ENCODE data around the gene MARCHF6.

The MARCHF6 gene, protein sequence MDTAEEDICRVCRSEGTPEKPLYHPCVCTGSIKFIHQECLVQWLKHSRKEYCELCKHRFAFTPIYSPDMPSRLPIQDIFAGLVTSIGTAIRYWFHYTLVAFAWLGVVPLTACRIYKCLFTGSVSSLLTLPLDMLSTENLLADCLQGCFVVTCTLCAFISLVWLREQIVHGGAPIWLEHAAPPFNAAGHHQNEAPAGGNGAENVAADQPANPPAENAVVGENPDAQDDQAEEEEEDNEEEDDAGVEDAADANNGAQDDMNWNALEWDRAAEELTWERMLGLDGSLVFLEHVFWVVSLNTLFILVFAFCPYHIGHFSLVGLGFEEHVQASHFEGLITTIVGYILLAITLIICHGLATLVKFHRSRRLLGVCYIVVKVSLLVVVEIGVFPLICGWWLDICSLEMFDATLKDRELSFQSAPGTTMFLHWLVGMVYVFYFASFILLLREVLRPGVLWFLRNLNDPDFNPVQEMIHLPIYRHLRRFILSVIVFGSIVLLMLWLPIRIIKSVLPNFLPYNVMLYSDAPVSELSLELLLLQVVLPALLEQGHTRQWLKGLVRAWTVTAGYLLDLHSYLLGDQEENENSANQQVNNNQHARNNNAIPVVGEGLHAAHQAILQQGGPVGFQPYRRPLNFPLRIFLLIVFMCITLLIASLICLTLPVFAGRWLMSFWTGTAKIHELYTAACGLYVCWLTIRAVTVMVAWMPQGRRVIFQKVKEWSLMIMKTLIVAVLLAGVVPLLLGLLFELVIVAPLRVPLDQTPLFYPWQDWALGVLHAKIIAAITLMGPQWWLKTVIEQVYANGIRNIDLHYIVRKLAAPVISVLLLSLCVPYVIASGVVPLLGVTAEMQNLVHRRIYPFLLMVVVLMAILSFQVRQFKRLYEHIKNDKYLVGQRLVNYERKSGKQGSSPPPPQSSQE

DNA sequence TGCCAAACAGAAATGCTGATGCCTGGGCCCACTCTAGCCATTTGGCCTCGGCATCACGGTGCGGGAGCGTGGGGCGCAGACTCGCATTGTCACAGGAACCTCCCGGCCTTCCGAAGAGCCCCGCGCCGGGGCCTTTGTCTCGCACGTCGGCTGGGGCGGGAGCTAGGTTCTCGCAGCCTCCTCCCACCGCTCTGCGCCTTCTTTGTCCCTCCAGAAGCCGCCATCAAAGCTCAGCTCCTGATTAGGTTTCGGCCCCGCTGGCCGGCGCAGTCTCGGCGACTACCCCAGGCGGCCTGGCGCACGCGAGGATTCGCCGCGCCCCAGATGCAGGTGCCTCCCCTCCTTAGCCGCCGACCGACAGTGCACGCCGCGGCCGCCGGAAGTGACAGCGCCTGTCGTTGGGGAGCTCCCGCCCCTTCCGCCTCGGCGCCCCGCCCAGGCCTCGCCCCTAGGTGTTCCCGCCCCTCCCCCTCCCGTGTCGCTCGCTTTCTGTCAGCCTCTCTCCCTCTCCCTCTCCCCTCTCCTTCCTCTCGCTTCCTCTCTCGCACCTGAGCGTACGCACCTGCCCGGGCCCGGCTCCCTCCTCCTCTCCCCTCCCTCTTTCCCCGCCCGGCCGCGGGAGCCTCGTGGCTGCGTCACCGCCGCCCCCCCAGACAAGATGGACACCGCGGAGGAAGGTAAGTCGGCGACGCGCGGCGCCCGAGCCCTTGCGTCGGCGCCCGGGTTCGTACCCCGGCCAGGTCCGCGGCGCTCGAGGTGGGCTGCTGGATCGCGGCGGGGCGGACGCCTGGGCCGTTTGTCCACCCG is at the start of gene MARCHF6:
TSS of gene MARCHF6 (plus strand) at position 455 of the 807 bp plus-strand sequence. CDS start at position 659, 204 bp downstream.
- Histone ChIP-seq H3K4me1 (ENCODE audit: control insufficient read depth, insufficient read depth, low read length, unreplicated experiment) (peaks cover 8% of the 10 kb centered on the region), H3K27me3 (ENCODE audit: insufficient read depth, low read length) (no peaks in the 10 kb centered on the region), H3K4me3 (ENCODE audit: low read depth, low read length) (peak within 1 kb of the TSS; percentile 84), H3K79me2 (ENCODE audit: control insufficient read depth, insufficient read depth, low read length, unreplicated experiment) (peaks cover 53% of the 10 kb centered on the region), H2AFZ (ENCODE audit: low read length, unreplicated experiment) (peak within 1 kb of the TSS; percentile 72), H3K36me3 (ENCODE audit: insufficient read depth, low read length) (no peaks in the 10 kb centered on the region), H3K27ac (ENCODE audit: low read depth, low read length) (peak within 1 kb of the TSS; percentile 87)

DNA sequence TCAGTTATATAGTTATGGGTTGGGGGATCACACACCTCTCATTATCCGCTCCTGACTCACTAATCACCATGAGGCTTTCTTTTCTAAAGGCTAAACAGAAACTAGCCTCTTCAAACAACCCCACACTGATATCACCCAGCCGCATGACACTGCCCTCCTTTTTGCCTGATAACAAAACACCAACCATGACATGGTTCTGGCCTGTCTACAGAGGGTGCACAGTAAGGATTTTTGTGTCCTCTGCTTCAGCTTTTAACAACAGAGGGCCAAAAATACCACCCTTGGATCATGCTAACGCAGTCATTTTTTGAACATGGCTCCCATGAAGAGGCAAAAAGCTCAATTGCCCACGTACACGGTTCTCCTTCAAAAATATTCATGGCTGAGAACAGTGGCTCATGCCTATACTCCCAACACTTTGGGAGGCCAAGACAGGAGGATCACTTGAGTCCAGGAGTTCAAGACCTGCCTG is 49.8 kb upstream of the MARCHF6 start:
- no peak overlapping the region for H2AFZ ChIP-seq (ENCODE audit: low read length, unreplicated experiment)
- H3K27me3 ChIP-seq (ENCODE audit: insufficient read depth, low read length) = no peaks in the 10 kb centered on the region
- no peaks in the 10 kb centered on the region for H3K79me2 ChIP-seq (ENCODE audit: control insufficient read depth, insufficient read depth, low read length, unreplicated experiment)
- no peaks in the 10 kb centered on the region for H3K36me3 ChIP-seq (ENCODE audit: insufficient read depth, low read length)
- no peak overlapping the region for H3K27ac ChIP-seq (ENCODE audit: low read depth, low read length)
- peaks cover 6% of the 10 kb centered on the region for H3K4me1 ChIP-seq (ENCODE audit: control insufficient read depth, insufficient read depth, low read length, unreplicated experiment)
- H3K4me3 ChIP-seq (ENCODE audit: low read depth, low read length) = no peak overlapping the region

DNA sequence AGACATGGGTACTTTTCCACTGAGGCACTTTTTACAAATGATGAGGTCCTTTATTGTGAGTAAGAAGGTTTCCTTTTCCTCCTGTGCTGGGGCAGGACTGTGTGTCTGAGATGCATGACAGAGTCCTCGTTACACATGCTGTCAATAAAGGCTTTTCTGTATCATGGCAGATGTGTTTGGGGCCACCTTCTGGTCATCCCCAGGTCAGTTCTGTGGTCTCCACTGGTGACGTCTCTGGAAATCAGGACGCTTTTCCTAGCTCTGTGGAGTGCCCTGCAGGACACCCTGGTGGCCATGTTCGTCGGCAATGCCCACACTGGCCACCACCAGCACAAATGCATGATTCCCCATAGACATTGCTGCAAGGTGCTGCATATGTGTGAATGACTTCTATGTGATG is 48.6 kb upstream of the MARCHF6 start:
- no peak overlapping the region for H3K27ac ChIP-seq (ENCODE audit: low read depth, low read length)
- peaks cover 7% of the 10 kb centered on the region for H3K4me1 ChIP-seq (ENCODE audit: control insufficient read depth, insufficient read depth, low read length, unreplicated experiment)
- no peak overlapping the region for H3K4me3 ChIP-seq (ENCODE audit: low read depth, low read length)
- H3K36me3 ChIP-seq (ENCODE audit: insufficient read depth, low read length) = no peaks in the 10 kb centered on the region
- H3K27me3 ChIP-seq (ENCODE audit: insufficient read depth, low read length) = no peaks in the 10 kb centered on the region
- no peak overlapping the region for H2AFZ ChIP-seq (ENCODE audit: low read length, unreplicated experiment)
- no peaks in the 10 kb centered on the region for H3K79me2 ChIP-seq (ENCODE audit: control insufficient read depth, insufficient read depth, low read length, unreplicated experiment)

DNA sequence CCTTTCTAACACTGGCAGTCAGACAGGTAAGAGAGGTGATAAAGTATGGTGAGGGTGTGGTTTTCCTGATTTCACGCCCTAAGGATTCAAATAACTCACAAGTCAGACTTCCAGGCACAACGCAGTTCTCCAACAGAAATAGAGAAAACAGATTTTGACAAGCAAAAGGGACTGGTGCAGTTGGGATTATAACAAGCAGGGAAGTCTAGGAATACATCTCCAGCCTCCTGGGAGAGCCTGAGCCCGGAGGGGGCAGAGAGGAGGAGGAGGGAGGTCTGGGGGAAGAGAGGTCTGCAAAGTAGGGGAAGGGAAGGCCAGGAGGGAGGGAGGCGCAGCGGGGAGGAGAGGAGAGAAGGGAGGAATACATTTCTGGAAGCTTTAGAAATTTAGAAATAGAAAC is 47.4 kb upstream of the MARCHF6 start:
- Histone ChIP-seq H3K79me2 (ENCODE audit: control insufficient read depth, insufficient read depth, low read length, unreplicated experiment) (no peaks in the 10 kb centered on the region), H3K4me1 (ENCODE audit: control insufficient read depth, insufficient read depth, low read length, unreplicated experiment) (peaks cover 18% of the 10 kb centered on the region), H3K27me3 (ENCODE audit: insufficient read depth, low read length) (no peaks in the 10 kb centered on the region), H2AFZ (ENCODE audit: low read length, unreplicated experiment) (no peak overlapping the region), H3K27ac (ENCODE audit: low read depth, low read length) (no peak overlapping the region), H3K36me3 (ENCODE audit: insufficient read depth, low read length) (no peaks in the 10 kb centered on the region), H3K4me3 (ENCODE audit: low read depth, low read length) (peak overlapping the region; percentile 87)

DNA sequence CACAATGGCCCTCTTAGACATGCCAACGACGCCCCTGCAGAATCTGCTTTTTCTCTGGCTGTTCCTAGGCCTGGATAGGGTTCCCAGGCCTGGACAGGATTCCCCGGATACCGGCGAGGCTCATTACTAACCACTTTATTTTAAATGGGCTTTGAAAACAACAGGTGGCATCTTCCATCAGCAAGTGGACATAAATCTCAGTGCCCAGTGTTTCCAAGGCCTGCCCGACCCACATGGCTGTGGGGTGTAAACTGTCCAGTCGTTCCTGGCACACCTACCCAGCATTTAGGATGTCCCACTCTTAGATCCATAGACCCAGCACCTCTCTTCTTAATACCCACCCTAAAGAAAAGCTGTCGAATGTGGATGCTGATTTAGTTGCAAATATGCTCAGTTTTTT is 46.7 kb upstream of the MARCHF6 start:
- H2AFZ ChIP-seq (ENCODE audit: low read length, unreplicated experiment) = peak overlapping the region; percentile 86
- H3K4me1 ChIP-seq (ENCODE audit: control insufficient read depth, insufficient read depth, low read length, unreplicated experiment) = peaks cover 18% of the 10 kb centered on the region
- no peaks in the 10 kb centered on the region for H3K36me3 ChIP-seq (ENCODE audit: insufficient read depth, low read length)
- H3K79me2 ChIP-seq (ENCODE audit: control insufficient read depth, insufficient read depth, low read length, unreplicated experiment) = no peaks in the 10 kb centered on the region
- no peak overlapping the region for H3K27ac ChIP-seq (ENCODE audit: low read depth, low read length)
- peak overlapping the region; percentile 87 for H3K4me3 ChIP-seq (ENCODE audit: low read depth, low read length)
- H3K27me3 ChIP-seq (ENCODE audit: insufficient read depth, low read length) = no peaks in the 10 kb centered on the region

DNA sequence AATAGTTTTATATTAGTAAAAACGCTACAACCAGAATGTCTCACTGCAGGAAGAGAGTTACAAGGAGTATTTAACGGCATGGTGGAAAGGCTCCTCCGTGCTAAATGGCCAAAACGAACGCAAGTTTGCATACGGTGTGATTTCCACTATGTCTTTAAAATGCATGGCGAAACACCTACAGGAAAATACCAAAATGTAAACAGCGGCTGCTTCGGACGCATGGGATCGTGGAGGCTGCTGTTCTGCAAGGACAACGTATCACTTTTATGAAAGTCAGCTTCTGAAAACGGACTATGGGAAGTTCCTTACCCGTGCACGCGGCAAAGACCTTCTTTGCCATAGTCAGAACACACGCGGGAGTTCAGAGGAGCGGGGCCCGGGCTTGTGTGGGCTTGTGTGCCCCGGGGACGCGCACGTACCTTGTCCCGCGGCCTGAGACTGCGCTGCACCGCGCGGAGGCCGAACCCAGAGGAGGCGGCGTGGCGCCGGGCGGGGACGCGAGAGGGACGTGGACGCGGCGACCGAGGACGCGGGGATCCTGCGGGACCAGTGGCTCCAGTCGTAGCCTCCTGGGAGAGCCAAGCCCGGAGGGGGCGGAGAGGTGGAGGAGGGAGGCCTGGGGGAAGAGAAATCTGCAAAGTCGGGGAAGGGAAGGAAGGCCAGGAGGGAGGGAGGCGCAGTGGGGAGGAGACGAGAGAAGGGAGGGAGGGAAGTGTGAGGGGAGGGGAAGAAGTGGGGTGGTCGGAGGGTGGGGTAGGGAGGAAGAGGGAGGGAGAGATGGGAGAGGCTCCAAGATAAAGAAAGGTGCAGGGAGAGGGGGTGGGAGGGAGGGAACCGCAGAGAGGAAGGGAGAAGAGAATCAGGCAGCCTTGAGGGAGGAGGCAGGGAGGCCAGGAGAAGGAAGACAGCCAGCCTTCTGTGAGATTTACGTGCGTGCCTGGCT is 46.0 kb upstream of the MARCHF6 start, which contains the start of gene CMBL:
TSS of gene CMBL (minus strand) at position 697 of the 943 bp plus-strand sequence. CDS start 17,140 bp downstream, outside the sequence.
- peaks cover 18% of the 10 kb centered on the region for H3K4me1 ChIP-seq (ENCODE audit: control insufficient read depth, insufficient read depth, low read length, unreplicated experiment)
- H3K27ac ChIP-seq (ENCODE audit: low read depth, low read length) = peak within 1 kb of the TSS; percentile 34; the same call in 1 of the 2 replicates
- peak within 1 kb of the TSS; percentile 87 for H3K4me3 ChIP-seq (ENCODE audit: low read depth, low read length)

DNA sequence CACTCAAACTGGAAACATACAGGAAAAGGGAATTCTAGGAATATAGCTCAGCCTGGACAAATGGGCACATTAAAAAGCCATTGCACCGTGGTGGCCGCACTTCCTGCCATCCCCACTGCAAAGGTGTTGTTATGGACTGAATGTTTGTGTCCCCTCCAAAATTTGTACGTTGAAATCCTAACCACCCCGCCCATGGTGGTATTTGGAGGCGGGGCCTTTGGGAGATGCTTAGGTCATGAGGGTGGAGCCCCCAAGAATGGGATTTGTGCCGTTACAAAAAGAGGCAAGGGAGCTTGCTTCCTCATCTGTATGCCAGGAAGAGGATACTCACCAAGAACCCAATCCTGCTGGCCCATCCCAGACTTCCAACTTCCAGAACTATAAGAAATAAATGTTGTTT is 44.7 kb upstream of the MARCHF6 start:
- Histone ChIP-seq H3K4me1 (ENCODE audit: control insufficient read depth, insufficient read depth, low read length, unreplicated experiment) (peaks cover 18% of the 10 kb centered on the region), H3K79me2 (ENCODE audit: control insufficient read depth, insufficient read depth, low read length, unreplicated experiment) (no peaks in the 10 kb centered on the region), H3K4me3 (ENCODE audit: low read depth, low read length) (no peak overlapping the region), H3K27me3 (ENCODE audit: insufficient read depth, low read length) (no peaks in the 10 kb centered on the region), H3K27ac (ENCODE audit: low read depth, low read length) (no peak overlapping the region), H3K36me3 (ENCODE audit: insufficient read depth, low read length) (no peaks in the 10 kb centered on the region), H2AFZ (ENCODE audit: low read length, unreplicated experiment) (no peak overlapping the region)

More for the DNA sequence above, 46.0 kb upstream of the MARCHF6 start, which contains the start of gene CMBL:
- Histone ChIP-seq H3K79me2 (ENCODE audit: control insufficient read depth, insufficient read depth, low read length, unreplicated experiment) (no peaks in the 10 kb centered on the region), H3K36me3 (ENCODE audit: insufficient read depth, low read length) (no peaks in the 10 kb centered on the region), H3K27me3 (ENCODE audit: insufficient read depth, low read length) (no peaks in the 10 kb centered on the region), H2AFZ (ENCODE audit: low read length, unreplicated experiment) (peak within 1 kb of the TSS; percentile 86)

DNA sequence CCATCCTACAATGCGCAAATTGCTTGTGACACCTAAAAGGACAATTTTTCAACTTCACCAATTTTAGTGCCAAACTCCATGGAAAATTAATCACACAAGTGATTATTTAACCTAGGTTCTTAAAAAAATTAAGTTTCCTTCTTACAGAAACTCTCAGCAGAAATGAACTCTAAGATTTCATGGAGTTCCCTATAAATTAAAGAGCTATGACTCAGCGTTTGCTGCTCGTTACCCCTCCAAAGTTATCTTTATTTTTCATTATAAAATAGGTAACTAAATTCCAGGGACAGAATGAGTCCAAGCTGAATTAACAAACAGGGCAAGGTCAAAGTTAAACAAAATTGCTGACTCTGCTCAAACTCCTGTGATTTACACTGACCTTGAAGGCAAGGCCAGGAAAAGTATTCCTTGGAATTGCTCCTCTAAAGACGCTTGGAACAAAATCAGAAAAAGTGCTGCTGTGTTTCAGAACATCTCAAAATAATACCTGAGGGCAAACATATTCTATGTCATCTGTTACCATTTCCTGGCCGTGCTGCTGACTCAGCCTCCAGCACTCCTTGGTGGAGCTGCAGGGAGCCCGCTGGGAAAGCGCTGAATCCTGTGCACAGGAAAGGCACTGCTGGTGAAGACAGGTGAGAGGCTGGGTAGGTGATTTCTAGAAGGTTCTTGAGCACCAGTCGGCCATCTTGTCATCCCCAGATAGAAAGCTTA is 43.3 kb upstream of the MARCHF6 start:
- Histone ChIP-seq H3K4me1 (ENCODE audit: control insufficient read depth, insufficient read depth, low read length, unreplicated experiment) (peaks cover 18% of the 10 kb centered on the region), H3K27me3 (ENCODE audit: insufficient read depth, low read length) (no peaks in the 10 kb centered on the region), H3K27ac (ENCODE audit: low read depth, low read length) (no peak overlapping the region), H3K4me3 (ENCODE audit: low read depth, low read length) (no peak overlapping the region), H3K79me2 (ENCODE audit: control insufficient read depth, insufficient read depth, low read length, unreplicated experiment) (no peaks in the 10 kb centered on the region), H3K36me3 (ENCODE audit: insufficient read depth, low read length) (no peaks in the 10 kb centered on the region), H2AFZ (ENCODE audit: low read length, unreplicated experiment) (no peak overlapping the region)

All from ACC112 (cell line).